Gastrocnemius medialis (tissue), 4 donors: ENCODE data around the gene ESPNL. TPM values are rescaled to one million over a fixed set of nuclear protein-coding genes. Genes with fewer than 3 reads are reported as not detected.
A peak's percentile ranks its signal among the peaks of the same experiment; 100 is the strongest.

Experiments used
- ATAC-seq, 2 donors: fragments of 150-250 bp; one replicate each; pipeline ENCODE4 v1.9.1; 2016
- DNase-seq, 2 donors: peaks; one replicate each; pipeline ENCODE4 v3.0.0-alpha.2; 2019
- H3K27ac ChIP-seq, 4 donors: fragments of 200-600 bp; sonication (generic); 1 replicate in 1 of 4; 2 replicates in 3 of 4; pipeline ENCODE4 v1.5.1; 2016 to 2018; ENCODE audit warnings: mild to moderate bottlenecking in 2 of 4, moderate library complexity in 1 of 4
- H3K27me3 ChIP-seq, 3 donors: fragments of 200-600 bp; sonication (generic) in 2 of 3; 1 replicate in 1 of 3; 2 replicates in 2 of 3; pipeline versions ENCODE4 v1.5.1 to v1.6.0; 2016 to 2019; ENCODE audit warnings: mild to moderate bottlenecking in 1 of 3, moderate library complexity in 1 of 3
- H3K36me3 ChIP-seq, 2 donors: fragments of 200-600 bp; sonication (generic) in 1 of 2; one replicate each; pipeline ENCODE4 v1.5.1; 2017 to 2018
- H3K4me1 ChIP-seq, 2 donors: fragments of 200-600 bp; sonication (generic) in 1 of 2; one replicate each; pipeline ENCODE4 v1.5.1; 2016 to 2017; ENCODE audit warnings: mild to moderate bottlenecking in 2 of 2
- H3K4me3 ChIP-seq, 4 donors: fragments of 200-600 bp; sonication (generic) in 3 of 4; 1 replicate in 1 of 4; 2 replicates in 3 of 4; pipeline ENCODE4 v1.5.1; 2016 to 2019; ENCODE audit warnings: mild to moderate bottlenecking in 2 of 4
- H3K9me3 ChIP-seq, 3 donors: fragments of 200-600 bp; sonication (generic) in 2 of 3; 1 replicate in 1 of 3; 2 replicates in 2 of 3; pipeline ENCODE4 v1.5.1; 2016 to 2019
- CTCF ChIP-seq, 5 experiments: fragments of 450-650 bp in 3 of 5; fragments of 200-600 bp in 2 of 5; sonication (generic) in 2 of 5; IDR thresholded peaks in 4 of 5; conservative IDR thresholded peaks in 1 of 5; 1 replicate in 4 of 5; 2 replicates in 1 of 5; pipeline ENCODE4 v1.5.1; 2016 to 2019; ENCODE audit warnings: antibody characterized with exemption in 5 of 5, mild to moderate bottlenecking in 3 of 5, moderate library complexity in 3 of 5
- POLR2A ChIP-seq, 2 donors: fragments of 450-650 bp; IDR thresholded peaks; one replicate each; pipeline ENCODE4 v1.6.1; 2017; ENCODE audit warnings: antibody characterized with exemption in 2 of 2, mild to moderate bottlenecking in 2 of 2, moderate library complexity in 2 of 2
- in situ Hi-C, 4 donors: fragments of 200-750 bp; cut with MboI; loops; one replicate each; pipeline versions ENCODE4 v1.15.0 to v1.8.0; 2017; ENCODE audit warnings: low sequenced_read_pairs in 4 of 4
- intact Hi-C: fragments of 100-400 bp; cut with DNase I; formaldehyde crosslinking; loops from one replicate; pipeline ENCODE4 v1.15.1; 2023; ENCODE audit warnings: low total_unique reads
- total RNA-seq, 4 donors: library from RNA; depleted of rRNA; stranded (reverse); fragments of >200 nt; gene quantifications; one replicate each; pipeline versions ENCODE4 v1.1.0 to v1.2.3, GENCODE V29; 2016

The ESPNL gene
- total RNA-seq, 4 donors from 2014 or later = 0.11 TPM; not detected in 3

- H3K27ac ChIP-seq = no peak overlapping the region
- H3K4me3 ChIP-seq = no peak overlapping the region
- H3K36me3 ChIP-seq = no peaks in the 10 kb centered on the region
- no peaks in the 10 kb centered on the region for H3K4me1 ChIP-seq
- H3K9me3 ChIP-seq = no peaks in the 10 kb centered on the region
- TF ChIP-seq CTCF (IDR thresholded peaks at IDR 0.05 in 4 of 5, conservative IDR thresholded peaks at IDR 0.05 in 1 of 5) (no peak), POLR2A (IDR thresholded peaks at IDR 0.05) (no peak)
- H3K27me3 ChIP-seq = no peaks in the 10 kb centered on the region
- intact Hi-C loops (no loop called here), in situ Hi-C loops (no loop called here)
- peak; percentile 73 to 90 for ATAC-seq
- DNase-seq = peak in 1 of 2 donors; percentile 23
Observed at GRCh38 chr2:238097988-238098871, 1.9 kb upstream of the ESPNL start.

DNA sequence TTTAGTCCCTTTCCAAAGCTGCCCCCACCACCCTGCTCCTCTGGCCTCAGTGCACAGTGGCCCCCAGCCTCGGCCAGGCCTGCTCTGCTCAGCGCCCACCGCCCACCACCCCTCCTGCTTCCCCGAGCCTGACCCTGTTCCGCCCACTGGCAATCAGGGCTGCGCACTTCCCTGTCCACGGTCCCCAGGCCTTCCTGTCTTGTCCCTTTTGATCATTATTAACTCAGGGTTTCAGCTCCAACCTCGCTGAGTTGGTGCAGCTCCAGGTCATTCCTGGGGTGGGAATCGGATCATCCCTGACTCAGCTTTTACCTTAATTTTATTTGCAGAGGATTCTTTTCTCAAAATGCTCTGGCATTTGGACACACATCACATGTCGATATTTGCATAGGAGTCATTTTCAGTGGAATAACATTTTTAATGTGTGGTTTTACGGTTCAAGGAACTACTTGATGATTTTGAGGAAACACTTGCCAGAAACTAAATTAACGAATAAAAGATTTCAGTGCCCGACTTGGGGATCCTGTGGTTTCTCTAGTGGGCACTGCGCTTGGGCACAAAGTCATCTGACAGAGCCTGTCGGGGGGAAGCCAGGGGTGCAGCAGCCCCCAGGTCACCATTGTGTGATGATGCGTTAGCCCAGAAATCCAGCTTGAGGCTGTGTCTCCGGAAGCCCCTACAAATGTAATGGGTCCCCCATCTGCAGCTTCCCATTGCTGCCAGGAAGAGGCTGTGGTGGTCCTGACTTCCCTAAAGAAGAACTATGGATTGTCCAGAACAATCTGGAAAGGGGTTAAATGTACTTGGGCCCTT lies 1.0 kb upstream of the ESPNL start:
- TF ChIP-seq CTCF (IDR thresholded peaks at IDR 0.05 in 4 of 5, conservative IDR thresholded peaks at IDR 0.05 in 1 of 5) = no peak
- TF ChIP-seq POLR2A (IDR thresholded peaks at IDR 0.05) = no peak
- Histone ChIP-seq H3K36me3 (no peaks in the 10 kb centered on the region), H3K9me3 (no peaks in the 10 kb centered on the region), H3K27me3 (no peaks in the 10 kb centered on the region), H3K27ac (peak overlapping the region in 1 of 4 donors; percentile 28), H3K4me1 (no peaks in the 10 kb centered on the region), H3K4me3 (no peak overlapping the region)
- intact Hi-C loops (no loop called here), in situ Hi-C loops (no loop called here)
- peak in 1 of 2 donors; percentile 9 for ATAC-seq
- no peak for DNase-seq

DNA sequence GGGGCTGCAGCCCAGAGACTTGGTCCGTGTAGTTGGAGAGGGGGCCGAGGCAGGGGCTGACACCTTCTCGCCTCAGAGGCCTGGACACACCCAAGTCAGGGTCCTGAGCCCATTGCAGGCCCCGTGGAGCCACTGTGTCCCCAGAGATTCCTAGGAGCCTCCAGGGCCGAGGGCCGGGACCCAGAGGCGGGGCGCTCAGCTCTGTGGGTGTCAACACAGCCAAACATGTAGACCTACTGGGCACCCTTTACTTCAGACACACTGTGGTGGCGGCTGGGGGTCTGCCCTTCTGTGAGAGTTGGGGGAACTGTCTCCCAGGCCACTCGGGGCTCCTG lies 459 bp upstream of the ESPNL start:
- Histone ChIP-seq H3K4me1 (no peaks in the 10 kb centered on the region), H3K27ac (no peak overlapping the region), H3K4me3 (no peak overlapping the region), H3K36me3 (no peaks in the 10 kb centered on the region), H3K27me3 (no peaks in the 10 kb centered on the region), H3K9me3 (no peaks in the 10 kb centered on the region)
- no peak for TF ChIP-seq CTCF (IDR thresholded peaks at IDR 0.05 in 4 of 5, conservative IDR thresholded peaks at IDR 0.05 in 1 of 5)
- TF ChIP-seq POLR2A (IDR thresholded peaks at IDR 0.05) = no peak
- intact Hi-C loops (no loop called here), in situ Hi-C loops (no loop called here)
- no peak for ATAC-seq
- no peak for DNase-seq

DNA sequence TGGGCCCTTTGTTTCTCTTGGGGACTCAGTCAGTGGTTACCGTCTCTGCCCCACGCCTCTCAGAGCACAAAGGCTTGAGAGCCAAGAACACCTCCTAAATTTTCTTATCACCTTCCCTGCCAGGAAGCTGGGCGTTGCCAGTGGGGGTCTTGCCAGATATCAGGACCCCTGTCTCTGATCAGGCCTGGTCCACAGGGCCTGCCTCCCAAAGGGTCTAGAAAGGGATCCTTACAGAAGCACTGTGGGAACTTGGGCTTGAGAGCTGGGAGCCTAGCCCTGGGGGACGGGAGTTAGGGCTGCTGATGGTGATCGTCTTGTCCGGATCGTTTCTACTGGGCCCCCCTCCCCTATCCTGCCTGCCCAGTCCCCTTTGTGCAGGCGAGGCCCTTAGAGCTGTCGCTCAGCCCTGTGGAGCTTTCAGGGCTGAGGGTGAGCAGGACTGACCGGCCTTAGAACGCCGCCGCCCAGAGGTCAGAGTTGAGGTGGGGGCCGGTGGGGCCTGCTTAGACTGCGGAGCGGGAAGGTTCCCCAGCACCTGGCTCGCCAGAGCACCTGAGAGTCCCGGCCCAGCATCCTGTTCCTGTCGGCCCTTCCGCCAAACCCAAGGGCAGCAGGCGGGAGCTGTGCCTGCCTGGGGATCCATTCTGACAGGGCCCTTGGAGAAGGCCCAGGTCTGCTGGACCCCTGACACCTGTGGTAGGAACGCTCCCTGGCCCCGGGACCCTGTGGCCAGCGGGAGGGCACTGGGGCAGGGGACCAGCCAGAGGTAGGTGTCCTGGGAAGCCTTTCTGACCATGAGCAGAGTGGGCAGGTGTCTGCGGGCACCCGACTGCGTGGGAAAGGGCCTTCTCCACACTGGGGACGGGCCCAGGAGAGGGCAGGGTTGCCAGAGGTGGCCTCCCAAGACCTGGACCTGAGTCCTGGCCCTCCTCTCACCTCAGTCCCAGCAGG lies 956 bp downstream of the ESPNL start:
- DNase-seq = no peak
- TF ChIP-seq CTCF (IDR thresholded peaks at IDR 0.05 in 4 of 5, conservative IDR thresholded peaks at IDR 0.05 in 1 of 5) = no peak
- TF ChIP-seq POLR2A (IDR thresholded peaks at IDR 0.05) = no peak
- Histone ChIP-seq H3K4me1 (no peaks in the 10 kb centered on the region), H3K4me3 (no peak overlapping the region), H3K27me3 (no peaks in the 10 kb centered on the region), H3K27ac (no peak overlapping the region), H3K36me3 (no peaks in the 10 kb centered on the region), H3K9me3 (no peaks in the 10 kb centered on the region)
- in situ Hi-C loops = no loop called here
- intact Hi-C loops = no loop called here
- no peak for ATAC-seq
